IPS-20b (cell line): ENCODE data around the gene PARD3B.

ENCODE experiments used
- H3K27ac ChIP-seq: one replicate; pipeline ENCODE4 v1.5.1; 2013; ENCODE audit warnings: low read length
- H3K27me3 ChIP-seq: 2 replicates; pipeline ENCODE4 v1.6.1; 2013; ENCODE audit warnings: mild to moderate bottlenecking, low read length, inconsistent platforms; ENCODE audit not compliant: insufficient read depth
- H3K36me3 ChIP-seq: 2 replicates; pipeline ENCODE4 v1.6.1; 2013; ENCODE audit warnings: low read depth, mild to moderate bottlenecking, inconsistent platforms, low read length, moderate library complexity; ENCODE audit not compliant: insufficient read depth
- H3K4me1 ChIP-seq: 2 replicates; pipeline ENCODE4 v1.6.1; 2013; ENCODE audit warnings: mild to moderate bottlenecking, control low read depth, inconsistent platforms, low read length, moderate library complexity; ENCODE audit not compliant: insufficient read depth
- H3K4me3 ChIP-seq: 2 replicates; pipeline ENCODE4 v1.5.1; 2013; ENCODE audit warnings: mild to moderate bottlenecking, low read length, inconsistent platforms
- H3K9ac ChIP-seq: 2 replicates; pipeline ENCODE4 v1.6.1; 2013; ENCODE audit warnings: low read depth, mild to moderate bottlenecking, inconsistent platforms, low read length, moderate library complexity
- H3K9me3 ChIP-seq: 2 replicates; pipeline ENCODE4 v1.6.1; 2013; ENCODE audit warnings: mild to moderate bottlenecking, low read depth, low read length, inconsistent platforms; ENCODE audit not compliant: insufficient read depth

PARD3B gene

GRCh38 chr2:204772546-204772945, 227.3 kb downstream of the PARD3B start:
- Histone ChIP-seq H3K27ac (no peak overlapping the region), H3K4me3 (no peak overlapping the region), H3K4me1 (no peaks in the 10 kb centered on the region), H3K27me3 (no peaks in the 10 kb centered on the region), H3K9me3 (no peaks in the 10 kb centered on the region), H3K9ac (no peak overlapping the region), H3K36me3 (no peaks in the 10 kb centered on the region)

GRCh38 chr2:204775766-204776165, 230.5 kb downstream of the PARD3B start:
- H3K9me3 ChIP-seq = no peaks in the 10 kb centered on the region
- H3K4me1 ChIP-seq = no peaks in the 10 kb centered on the region
- no peak overlapping the region for H3K9ac ChIP-seq
- H3K36me3 ChIP-seq = no peaks in the 10 kb centered on the region
- H3K27ac ChIP-seq = no peak overlapping the region
- no peaks in the 10 kb centered on the region for H3K27me3 ChIP-seq
- H3K4me3 ChIP-seq = no peak overlapping the region

GRCh38 chr2:204776781-204777559, 231.7 kb downstream of the PARD3B start:
- H3K27me3 ChIP-seq = no peaks in the 10 kb centered on the region
- H3K4me1 ChIP-seq = no peaks in the 10 kb centered on the region
- H3K4me3 ChIP-seq = no peak overlapping the region
- H3K9ac ChIP-seq = no peak overlapping the region
- H3K36me3 ChIP-seq = no peaks in the 10 kb centered on the region
- no peaks in the 10 kb centered on the region for H3K9me3 ChIP-seq
- no peak overlapping the region for H3K27ac ChIP-seq

- Histone ChIP-seq H3K36me3 (no peaks in the 10 kb centered on the region), H3K27me3 (no peaks in the 10 kb centered on the region), H3K4me1 (no peaks in the 10 kb centered on the region), H3K9ac (no peak overlapping the region), H3K4me3 (no peak overlapping the region), H3K9me3 (no peaks in the 10 kb centered on the region), H3K27ac (no peak overlapping the region)
Observed at GRCh38 chr2:204779771-204780170, 234.5 kb downstream of the PARD3B start.

GRCh38 chr2:204781941-204782340, 236.7 kb downstream of the PARD3B start:
- H3K27me3 ChIP-seq = no peaks in the 10 kb centered on the region
- H3K9me3 ChIP-seq = no peaks in the 10 kb centered on the region
- no peaks in the 10 kb centered on the region; the same call in 1 of the 2 replicates for H3K4me1 ChIP-seq
- no peaks in the 10 kb centered on the region for H3K36me3 ChIP-seq
- no peak overlapping the region for H3K4me3 ChIP-seq
- H3K9ac ChIP-seq = no peak overlapping the region
- no peak overlapping the region for H3K27ac ChIP-seq

GRCh38 chr2:204790076-204790475, 244.8 kb downstream of the PARD3B start:
- Histone ChIP-seq H3K27me3 (no peaks in the 10 kb centered on the region), H3K9ac (no peak overlapping the region), H3K36me3 (no peaks in the 10 kb centered on the region), H3K4me3 (no peak overlapping the region), H3K4me1 (no peaks in the 10 kb centered on the region; the same call in 1 of the 2 replicates), H3K9me3 (no peaks in the 10 kb centered on the region), H3K27ac (no peak overlapping the region)

DNA sequence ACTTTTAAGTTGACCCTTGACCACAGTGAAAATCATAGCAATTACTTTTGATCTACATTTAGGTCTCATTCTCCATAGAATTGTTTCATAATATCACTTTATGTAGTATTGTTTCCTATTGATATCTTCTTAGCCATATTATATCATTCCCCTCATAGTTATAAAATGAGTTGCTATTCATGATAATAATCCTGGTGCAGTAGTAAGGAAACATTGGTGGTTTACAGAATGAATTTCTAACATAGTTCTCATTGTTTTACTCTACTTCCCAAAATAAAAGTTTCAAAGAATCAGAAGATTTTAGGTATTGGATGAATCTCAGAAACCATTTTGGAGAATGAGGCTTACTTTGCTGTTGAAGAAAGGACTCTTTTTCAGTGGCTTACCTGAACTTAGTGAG, 246.0 kb downstream of the PARD3B start:
- H3K27me3 ChIP-seq = no peaks in the 10 kb centered on the region
- H3K36me3 ChIP-seq = no peaks in the 10 kb centered on the region
- no peaks in the 10 kb centered on the region; the same call in 1 of the 2 replicates for H3K4me1 ChIP-seq
- H3K9me3 ChIP-seq = no peaks in the 10 kb centered on the region
- H3K27ac ChIP-seq = no peak overlapping the region
- H3K9ac ChIP-seq = no peak overlapping the region
- no peak overlapping the region for H3K4me3 ChIP-seq

DNA sequence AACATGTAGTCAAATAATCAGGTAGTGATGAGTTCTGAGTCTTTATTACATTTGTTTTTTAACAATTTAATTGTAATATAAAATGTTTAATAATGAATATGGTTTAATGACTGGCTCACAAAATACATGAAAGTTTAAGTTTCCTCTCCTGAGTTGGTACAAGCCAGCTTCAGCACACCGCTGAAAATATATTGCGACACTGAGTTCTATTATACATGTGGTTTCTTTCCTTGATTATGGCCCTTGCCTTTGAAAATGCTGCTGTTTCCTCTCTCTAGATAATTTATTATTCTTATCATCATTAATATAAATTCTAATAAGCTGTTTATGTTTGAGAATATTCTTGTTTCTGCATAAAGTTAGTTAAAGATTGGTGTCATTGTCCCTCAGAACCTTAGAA, 249.3 kb downstream of the PARD3B start:
- H3K27me3 ChIP-seq = no peaks in the 10 kb centered on the region
- no peak overlapping the region for H3K4me3 ChIP-seq
- no peak overlapping the region for H3K27ac ChIP-seq
- no peak overlapping the region for H3K9ac ChIP-seq
- no peaks in the 10 kb centered on the region for H3K4me1 ChIP-seq
- H3K9me3 ChIP-seq = no peaks in the 10 kb centered on the region
- H3K36me3 ChIP-seq = no peaks in the 10 kb centered on the region

GRCh38 chr2:204795156-204795555, 249.9 kb downstream of the PARD3B start:
- Histone ChIP-seq H3K9ac (no peak overlapping the region), H3K4me1 (no peaks in the 10 kb centered on the region), H3K27ac (no peak overlapping the region), H3K36me3 (no peaks in the 10 kb centered on the region), H3K27me3 (no peaks in the 10 kb centered on the region), H3K9me3 (no peaks in the 10 kb centered on the region), H3K4me3 (no peak overlapping the region)

DNA sequence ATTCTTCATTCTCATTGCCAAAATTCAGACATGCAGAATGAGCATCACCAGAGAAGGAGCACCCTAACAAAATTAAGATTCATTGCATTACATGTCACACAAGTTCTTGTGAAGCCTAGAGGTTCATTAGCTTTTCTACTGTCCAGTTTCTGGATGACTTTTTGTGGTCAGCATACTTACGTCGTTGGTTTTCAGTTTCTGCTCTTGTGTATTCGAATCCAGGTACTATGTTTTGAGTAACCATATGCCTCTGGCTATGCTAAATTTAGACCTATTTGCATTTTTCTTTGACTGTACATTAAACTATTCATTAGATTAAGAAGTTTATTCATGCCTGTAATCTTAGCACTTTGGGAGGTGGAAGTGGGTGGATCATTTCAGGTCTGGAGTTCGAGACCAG, 251.3 kb downstream of the PARD3B start:
- no peaks in the 10 kb centered on the region for H3K36me3 ChIP-seq
- H3K9me3 ChIP-seq = no peaks in the 10 kb centered on the region
- H3K27me3 ChIP-seq = no peaks in the 10 kb centered on the region
- no peaks in the 10 kb centered on the region for H3K4me1 ChIP-seq
- no peak overlapping the region for H3K27ac ChIP-seq
- no peak overlapping the region for H3K9ac ChIP-seq
- no peak overlapping the region for H3K4me3 ChIP-seq

- no peak overlapping the region for H3K9ac ChIP-seq
- no peaks in the 10 kb centered on the region for H3K27me3 ChIP-seq
- no peaks in the 10 kb centered on the region for H3K36me3 ChIP-seq
- H3K9me3 ChIP-seq = no peaks in the 10 kb centered on the region
- no peaks in the 10 kb centered on the region for H3K4me1 ChIP-seq
- H3K4me3 ChIP-seq = no peak overlapping the region
- H3K27ac ChIP-seq = no peak overlapping the region
Observed at GRCh38 chr2:204799791-204800190, 254.5 kb downstream of the PARD3B start.

DNA sequence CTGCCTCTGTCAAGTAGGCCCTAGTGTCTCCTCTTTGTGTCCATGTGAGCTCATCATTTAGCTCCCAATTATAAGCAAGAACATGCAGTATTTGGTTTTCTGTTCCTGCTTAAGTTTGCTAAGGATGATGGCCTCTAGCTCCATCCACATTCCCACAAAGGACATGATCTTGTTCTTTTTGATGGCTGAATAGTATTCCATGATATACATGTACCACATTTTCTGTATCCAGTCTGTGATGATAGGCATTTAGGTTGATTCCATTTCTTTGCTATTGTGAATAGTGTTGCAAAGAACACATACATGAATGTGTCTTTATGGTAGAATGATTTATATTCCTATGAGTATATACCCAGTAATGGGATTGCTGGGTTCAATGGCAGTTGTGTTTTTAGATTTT, 263.2 kb downstream of the PARD3B start:
- Histone ChIP-seq H3K9me3 (peaks cover 8% of the 10 kb centered on the region; the same call in 1 of the 2 replicates), H3K4me1 (no peaks in the 10 kb centered on the region), H3K36me3 (no peaks in the 10 kb centered on the region), H3K27me3 (no peaks in the 10 kb centered on the region), H3K27ac (no peak overlapping the region), H3K9ac (no peak overlapping the region), H3K4me3 (no peak overlapping the region)
